Esophagus squamous epithelium (tissue), 5 donors: ENCODE results near the gene GRAMD2B. TPM values are rescaled to one million over a fixed set of nuclear protein-coding genes. Genes with fewer than 3 reads are reported as not detected.

Experiments
- DNase-seq: peaks from one replicate; lab custom pipeline; 2025; lab: John Stamatoyannopoulos, UW
- H3K27ac ChIP-seq, 4 donors: fragments of 200-600 bp; sonication (generic); one replicate each; pipeline ENCODE4 v1.5.1; 2016 to 2019; ENCODE audit warnings: mild to moderate bottlenecking in 1 of 4
- H3K27me3 ChIP-seq, 4 donors: fragments of 200-600 bp; sonication (generic); 1 replicate in 3 of 4; 2 replicates in 1 of 4; pipeline versions ENCODE4 v1.5.1 to v1.6.0; 2017 to 2021; ENCODE audit warnings: antibody characterized with exemption in 1 of 4
- H3K36me3 ChIP-seq, 3 donors: fragments of 200-600 bp; sonication (generic); one replicate each; pipeline ENCODE4 v1.5.1; 2016 to 2019
- H3K4me1 ChIP-seq, 3 donors: fragments of 200-600 bp; sonication (generic); one replicate each; pipeline ENCODE4 v1.5.1; 2017 to 2019
- H3K4me3 ChIP-seq, 4 donors: fragments of 200-600 bp; sonication (generic); 1 replicate in 3 of 4; 2 replicates in 1 of 4; pipeline ENCODE4 v1.5.1; 2016 to 2019; ENCODE audit warnings: mild to moderate bottlenecking in 2 of 4, moderate library complexity in 1 of 4
- H3K9me3 ChIP-seq, 3 donors: fragments of 200-600 bp; sonication (generic); one replicate each; pipeline ENCODE4 v1.5.1; 2016 to 2019
- CTCF ChIP-seq, 6 experiments: fragments of 450-650 bp in 4 of 6; fragments of 200-600 bp in 2 of 6; sonication (generic) in 2 of 6; IDR thresholded peaks; one replicate each; pipeline ENCODE4 v1.5.1; 2016 to 2019; ENCODE audit warnings: antibody characterized with exemption in 6 of 6, mild to moderate bottlenecking in 4 of 6, moderate library complexity in 4 of 6
- POLR2A ChIP-seq, 4 donors: fragments of 450-650 bp; IDR thresholded peaks; one replicate each; pipeline ENCODE4 v1.6.1; 2017; ENCODE audit warnings: antibody characterized with exemption in 4 of 4, mild to moderate bottlenecking in 4 of 4, moderate library complexity in 3 of 4
- WGBS, 2 donors: methylation state at CpG; one replicate each; pipeline ENCODE4 v1.1.5; 2018; 5-methylcytosine and 5-hydroxymethylcytosine counted together
- intact Hi-C: fragments of 100-400 bp; cut with DNase I; formaldehyde crosslinking; loops from one replicate; pipeline ENCODE4 v1.15.0; 2022
- total RNA-seq, 4 donors: library from RNA; depleted of rRNA; stranded (reverse); fragments of >200 nt; gene quantifications; one replicate each; pipeline ENCODE4 v1.1.0, GENCODE V29; 2016
- donor health status: DM: yes; HTN: yes; CAD: no.

Gene GRAMD2B
- total RNA-seq, 4 donors from 2014 or later, result 10.2 to 29.0 (median 15.8) TPM

DNA sequence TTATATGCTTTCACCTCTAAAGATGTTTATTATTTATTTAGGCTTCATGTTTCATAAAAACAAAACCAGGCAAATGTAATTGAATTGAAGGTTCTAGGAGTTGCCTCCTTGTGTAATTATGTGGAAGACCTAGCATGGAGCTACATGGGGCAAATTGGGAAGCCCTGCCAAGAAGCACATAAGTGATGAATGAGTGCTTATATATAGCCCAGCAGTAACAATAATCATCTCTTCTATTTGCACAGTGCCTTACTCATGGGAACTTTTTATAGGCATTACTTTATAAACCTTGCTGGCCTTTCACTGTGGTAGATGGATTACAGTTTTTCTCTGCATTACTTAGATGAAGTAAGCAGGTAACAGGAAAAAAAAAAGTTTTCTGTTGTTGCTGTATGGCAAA is 40.0 kb upstream of the GRAMD2B start:
- TF ChIP-seq CTCF (IDR thresholded peaks at IDR 0.05), result no peak
- no peak for TF ChIP-seq POLR2A (IDR thresholded peaks at IDR 0.05)
- Histone ChIP-seq H3K36me3 (no peaks in the 10 kb centered on the region), H3K4me1 (peaks cover 11 to 32% (median 21%) of the 10 kb centered on the region in 3 donors), H3K27ac (no peak overlapping the region), H3K27me3 (no peaks in the 10 kb centered on the region), H3K9me3 (peaks cover 0 to 5% (median 0%) of the 10 kb centered on the region in 3 donors), H3K4me3 (no peak overlapping the region)
- DNase-seq, result no peak
- intact Hi-C loops, result no loop called here

GRCh38 chr5:126383776-126384175 is 39.4 kb upstream of the GRAMD2B start:
- Histone ChIP-seq H3K9me3 (peaks cover 0 to 5% (median 0%) of the 10 kb centered on the region in 3 donors), H3K4me1 (peaks cover 11 to 32% (median 21%) of the 10 kb centered on the region in 3 donors), H3K27ac (peak overlapping the region in 1 of 4 donors; percentile 63), H3K27me3 (no peaks in the 10 kb centered on the region), H3K4me3 (no peak overlapping the region), H3K36me3 (no peaks in the 10 kb centered on the region)
- WGBS, 2 donors, result 62 to 64% methylated on average over 3 of the region's 3 CpGs
- intact Hi-C loops, result no loop called here
- DNase-seq, result no peak
- TF ChIP-seq CTCF (IDR thresholded peaks at IDR 0.05) (no peak), POLR2A (IDR thresholded peaks at IDR 0.05) (no peak)

DNA sequence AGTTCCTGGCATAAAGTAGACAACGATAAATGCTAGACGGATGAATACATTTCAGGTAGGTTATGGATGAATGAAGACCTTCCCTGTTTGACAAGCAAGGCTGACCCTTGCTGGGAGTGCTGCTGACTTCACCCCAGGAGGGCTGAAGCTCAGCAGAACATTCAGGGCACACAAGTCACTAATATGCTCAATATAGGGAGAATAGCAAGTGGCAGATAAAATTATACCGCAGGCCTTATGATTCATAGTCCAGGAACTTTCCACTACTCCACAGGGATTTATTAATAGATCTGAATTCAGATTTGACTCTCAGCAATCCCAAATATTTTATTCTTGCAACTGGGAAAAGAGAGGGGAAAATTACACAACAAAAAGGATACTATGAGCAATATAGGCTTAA is 38.2 kb upstream of the GRAMD2B start:
- intact Hi-C loops, result no loop called here
- DNase-seq, result no peak
- no peaks in the 10 kb centered on the region for H3K27me3 ChIP-seq
- 20 to 31% methylated on average over 3 of the region's 3 CpGs for WGBS, 2 donors
- no peaks in the 10 kb centered on the region for H3K36me3 ChIP-seq
- H3K4me3 ChIP-seq, result no peak overlapping the region
- H3K9me3 ChIP-seq, result peaks cover 0 to 3% (median 0%) of the 10 kb centered on the region in 3 donors
- TF ChIP-seq POLR2A (IDR thresholded peaks at IDR 0.05) (no peak), CTCF (IDR thresholded peaks at IDR 0.05) (no peak)
- peak overlapping the region; percentile 11 to 68 (median 60) for H3K27ac ChIP-seq
- H3K4me1 ChIP-seq, result peaks cover 11 to 32% (median 21%) of the 10 kb centered on the region in 3 donors

- peak overlapping the region; percentile 3 to 68 (median 60) for H3K27ac ChIP-seq
- DNase-seq, result no peak
- WGBS, 2 donors, result 60 to 62% methylated on average over 6 of the region's 6 CpGs
- H3K4me3 ChIP-seq, result no peak overlapping the region
- no peaks in the 10 kb centered on the region for H3K27me3 ChIP-seq
- TF ChIP-seq CTCF (IDR thresholded peaks at IDR 0.05) (no peak), POLR2A (IDR thresholded peaks at IDR 0.05) (no peak)
- H3K4me1 ChIP-seq, result peaks cover 11 to 32% (median 21%) of the 10 kb centered on the region in 3 donors
- no peaks in the 10 kb centered on the region for H3K9me3 ChIP-seq
- intact Hi-C loops, result no loop called here
- no peaks in the 10 kb centered on the region for H3K36me3 ChIP-seq
Measured at GRCh38 chr5:126385524-126386502, 37.4 kb upstream of the GRAMD2B start.

GRCh38 chr5:126389179-126389578 is 34.0 kb upstream of the GRAMD2B start:
- Histone ChIP-seq H3K4me3 (no peak overlapping the region), H3K36me3 (no peaks in the 10 kb centered on the region), H3K27ac (no peak overlapping the region), H3K4me1 (peaks cover 9 to 21% (median 15%) of the 10 kb centered on the region in 3 donors), H3K9me3 (no peaks in the 10 kb centered on the region), H3K27me3 (no peaks in the 10 kb centered on the region)
- intact Hi-C loops, result no loop called here
- WGBS, 2 donors, result 82 to 89% methylated on average over 3 of the region's 3 CpGs
- no peak for DNase-seq
- TF ChIP-seq POLR2A (IDR thresholded peaks at IDR 0.05) (no peak), CTCF (IDR thresholded peaks at IDR 0.05) (no peak)
